K562 (cell line): ENCODE data around the gene HK2. TPM values are rescaled to one million over a fixed set of nuclear protein-coding genes. Genes with fewer than 3 reads are reported as not detected.

Experiments used
- GATA2 ChIP-seq: sonication (generic); formaldehyde crosslinking; IDR thresholded peaks from 2 replicates; pipeline ENCODE4 v1.4.0; 2020; ENCODE audit warnings: mild to moderate bottlenecking, missing genetic modification reagents
- polyA plus RNA-seq, 8 experiments: library from polyadenylated mRNA; depleted of rRNA in 4 of 8; stranded (reverse) in 5 of 8; unstranded in 3 of 8; fragments of >200 nt; fragmentation: Nextera tagmentation in 2 of 8; fragmentation: Illumina TruSeq in 1 of 8; extraction: Ambion mirVana in 2 of 8; extraction: Trizol in 1 of 8; gene quantifications; 2 replicates each; pipeline versions ENCODE4 v1.2.1 to v1.2.3, GENCODE V29; 2011 to 2014; ENCODE audit warnings: inconsistent platforms in 1 of 8, missing spikeins in 1 of 8
- total RNA-seq, 7 experiments: library from RNA; depleted of rRNA in 6 of 7; stranded (reverse); fragments of >200 nt in 6 of 7; fragmentation: Illumina TruSeq in 2 of 7; extraction: Trizol in 2 of 7; gene quantifications; 2 replicates each; pipeline versions ENCODE4 v1.2.1 to v1.2.3, GENCODE V29; 2011 to 2021; ENCODE audit warnings: low replicate concordance in 1 of 7
- TF ChIP-seq, protein P1 (sequence below), 2 experiments: IDR thresholded peaks in 1 of 2; conservative IDR thresholded peaks in 1 of 2; 2 replicates each; pipeline ENCODE4 v1.6.1; 2016; ENCODE audit warnings: low read depth in 2 of 2, mild to moderate bottlenecking in 1 of 2, missing compliant biosample characterization in 1 of 2, missing genetic modification characterization in 1 of 2, moderate library complexity in 1 of 2
- TF ChIP-seq, protein P2 (sequence below), 2 experiments: fragments of 450-650 bp; formaldehyde crosslinking in 1 of 2; IDR thresholded peaks; 2 replicates each; pipeline versions ENCODE4 v1.4.0 to v1.6.1; 2014 to 2020; ENCODE audit warnings: mild to moderate bottlenecking in 2 of 2, borderline replicate concordance in 1 of 2, low read depth in 1 of 2

The HK2 gene
- total and polyA plus RNA-seq, 9 of the 15 experiments (the other 6 are each of a cell fraction or from before 2014, with no cell fraction given): 4.7 to 56.0 (median 19.9) TPM

DNA sequence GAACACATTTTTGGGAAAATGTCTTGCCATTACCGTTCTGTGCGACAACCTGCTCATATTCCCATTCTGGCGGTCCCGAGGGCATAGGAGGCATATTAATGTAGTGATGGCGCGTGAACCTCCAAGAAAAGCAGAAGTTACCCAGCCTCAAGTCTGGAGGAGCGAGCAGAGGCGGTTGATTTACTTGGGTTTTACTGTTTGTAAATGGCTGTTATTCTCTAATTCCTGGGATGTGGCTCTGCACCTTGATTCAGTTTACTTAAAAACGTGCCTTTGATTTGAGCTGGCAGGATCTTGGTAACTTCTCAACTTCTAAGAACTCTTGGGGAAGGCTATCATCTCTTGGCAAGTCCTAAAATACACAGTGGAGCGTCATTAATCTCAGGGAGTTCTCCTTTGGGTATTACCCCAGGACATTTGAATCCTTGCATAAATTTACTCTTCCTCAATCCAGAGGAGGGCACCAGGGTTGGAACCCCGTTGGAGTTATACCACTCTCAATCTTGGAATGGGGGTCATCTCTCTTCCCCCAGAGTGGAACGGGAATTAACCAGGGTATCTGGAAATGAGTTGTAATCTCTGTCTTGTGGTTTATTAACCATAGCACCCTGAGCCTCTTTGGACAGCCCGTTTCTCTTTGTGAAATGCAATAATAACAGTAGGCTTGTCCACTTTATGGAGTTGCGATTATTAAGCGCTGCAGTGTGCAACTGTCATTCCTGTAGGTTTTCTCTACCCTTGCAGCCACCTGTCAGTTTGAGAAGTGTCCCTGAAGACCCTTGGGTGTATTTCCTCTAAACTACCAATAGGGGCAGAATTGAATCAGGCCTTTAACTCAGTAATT lies 2.1 kb downstream of the HK2 start (continued):
- TF ChIP-seq, protein P1, sequence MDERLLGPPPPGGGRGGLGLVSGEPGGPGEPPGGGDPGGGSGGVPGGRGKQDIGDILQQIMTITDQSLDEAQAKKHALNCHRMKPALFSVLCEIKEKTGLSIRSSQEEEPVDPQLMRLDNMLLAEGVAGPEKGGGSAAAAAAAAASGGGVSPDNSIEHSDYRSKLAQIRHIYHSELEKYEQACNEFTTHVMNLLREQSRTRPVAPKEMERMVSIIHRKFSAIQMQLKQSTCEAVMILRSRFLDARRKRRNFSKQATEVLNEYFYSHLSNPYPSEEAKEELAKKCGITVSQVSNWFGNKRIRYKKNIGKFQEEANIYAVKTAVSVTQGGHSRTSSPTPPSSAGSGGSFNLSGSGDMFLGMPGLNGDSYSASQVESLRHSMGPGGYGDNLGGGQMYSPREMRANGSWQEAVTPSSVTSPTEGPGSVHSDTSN (CRISPR knock-in tag; IDR thresholded peaks at IDR 0.05; ENCODE audit: low read depth): no peak
- TF ChIP-seq, protein P1 (tag; conservative IDR thresholded peaks at IDR 0.05; ENCODE audit: low read depth): peak; percentile 39
- TF ChIP-seq, protein P2, sequence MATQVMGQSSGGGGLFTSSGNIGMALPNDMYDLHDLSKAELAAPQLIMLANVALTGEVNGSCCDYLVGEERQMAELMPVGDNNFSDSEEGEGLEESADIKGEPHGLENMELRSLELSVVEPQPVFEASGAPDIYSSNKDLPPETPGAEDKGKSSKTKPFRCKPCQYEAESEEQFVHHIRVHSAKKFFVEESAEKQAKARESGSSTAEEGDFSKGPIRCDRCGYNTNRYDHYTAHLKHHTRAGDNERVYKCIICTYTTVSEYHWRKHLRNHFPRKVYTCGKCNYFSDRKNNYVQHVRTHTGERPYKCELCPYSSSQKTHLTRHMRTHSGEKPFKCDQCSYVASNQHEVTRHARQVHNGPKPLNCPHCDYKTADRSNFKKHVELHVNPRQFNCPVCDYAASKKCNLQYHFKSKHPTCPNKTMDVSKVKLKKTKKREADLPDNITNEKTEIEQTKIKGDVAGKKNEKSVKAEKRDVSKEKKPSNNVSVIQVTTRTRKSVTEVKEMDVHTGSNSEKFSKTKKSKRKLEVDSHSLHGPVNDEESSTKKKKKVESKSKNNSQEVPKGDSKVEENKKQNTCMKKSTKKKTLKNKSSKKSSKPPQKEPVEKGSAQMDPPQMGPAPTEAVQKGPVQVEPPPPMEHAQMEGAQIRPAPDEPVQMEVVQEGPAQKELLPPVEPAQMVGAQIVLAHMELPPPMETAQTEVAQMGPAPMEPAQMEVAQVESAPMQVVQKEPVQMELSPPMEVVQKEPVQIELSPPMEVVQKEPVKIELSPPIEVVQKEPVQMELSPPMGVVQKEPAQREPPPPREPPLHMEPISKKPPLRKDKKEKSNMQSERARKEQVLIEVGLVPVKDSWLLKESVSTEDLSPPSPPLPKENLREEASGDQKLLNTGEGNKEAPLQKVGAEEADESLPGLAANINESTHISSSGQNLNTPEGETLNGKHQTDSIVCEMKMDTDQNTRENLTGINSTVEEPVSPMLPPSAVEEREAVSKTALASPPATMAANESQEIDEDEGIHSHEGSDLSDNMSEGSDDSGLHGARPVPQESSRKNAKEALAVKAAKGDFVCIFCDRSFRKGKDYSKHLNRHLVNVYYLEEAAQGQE (IDR thresholded peaks at IDR 0.05; ENCODE audit: borderline replicate concordance): no peak
- TF ChIP-seq, protein P2 (CRISPR knock-in tag; IDR thresholded peaks at IDR 0.05; ENCODE audit: low read depth): no peak
- TF ChIP-seq GATA2: no peak
